ENCODE results near the gene SOHLH1.
A peak's percentile ranks its signal among the peaks of the same experiment; 100 is the strongest.

The SOHLH1 gene

DNA sequence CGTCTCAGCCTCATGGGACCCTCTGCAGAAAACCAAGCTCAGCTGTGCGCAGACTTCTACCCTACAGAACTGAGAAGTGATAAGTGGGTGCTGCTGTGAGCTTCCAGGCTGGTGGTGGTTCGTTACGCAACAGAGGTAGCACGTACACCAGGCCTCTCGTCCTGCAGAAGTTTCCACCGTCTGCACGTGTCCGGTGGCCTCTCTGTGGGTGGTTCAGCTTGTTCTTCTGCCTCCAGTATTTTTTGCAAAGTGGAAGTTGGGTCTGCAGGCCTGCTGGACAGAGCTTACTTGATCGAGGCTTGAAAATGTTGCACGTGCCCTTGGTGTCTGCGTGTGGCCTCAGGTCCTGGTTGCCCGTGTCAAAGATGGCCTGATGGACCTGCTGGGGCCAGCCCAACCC, 30.2 kb upstream of the SOHLH1 start:
- DNase-seq = no peak

DNA sequence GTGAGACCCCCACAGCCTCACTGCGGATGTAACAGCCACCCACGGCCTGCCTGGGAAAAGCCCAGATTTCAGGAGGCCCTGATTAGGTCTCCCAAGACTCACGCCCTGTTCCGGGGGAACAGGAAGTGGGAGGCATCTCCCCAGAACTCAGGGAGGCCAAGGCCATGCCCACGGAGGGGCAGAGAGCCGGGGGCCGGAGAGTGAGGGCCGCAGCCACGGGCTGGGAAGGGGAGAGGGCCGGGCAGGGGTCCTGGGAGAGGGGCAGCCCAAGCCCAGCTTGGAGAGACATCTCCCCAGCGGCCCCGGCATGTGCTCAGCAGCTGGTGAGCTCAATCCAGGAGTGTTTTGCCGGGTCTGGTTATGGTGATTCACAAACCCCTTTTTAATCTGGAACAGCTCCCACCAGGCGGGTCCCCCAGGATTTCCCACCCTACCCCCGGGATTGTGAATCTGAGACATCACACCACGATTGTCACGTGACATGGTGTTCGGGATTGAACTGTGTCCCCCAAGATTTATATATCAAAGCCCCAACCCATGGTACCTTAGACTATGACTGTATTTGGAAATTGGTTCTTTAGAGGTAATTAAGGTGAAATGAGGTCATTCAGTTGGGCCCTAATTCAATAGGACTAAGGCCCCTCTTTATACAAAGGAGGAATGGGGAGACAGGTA, 29.3 kb upstream of the SOHLH1 start:
- no peak for DNase-seq

DNA sequence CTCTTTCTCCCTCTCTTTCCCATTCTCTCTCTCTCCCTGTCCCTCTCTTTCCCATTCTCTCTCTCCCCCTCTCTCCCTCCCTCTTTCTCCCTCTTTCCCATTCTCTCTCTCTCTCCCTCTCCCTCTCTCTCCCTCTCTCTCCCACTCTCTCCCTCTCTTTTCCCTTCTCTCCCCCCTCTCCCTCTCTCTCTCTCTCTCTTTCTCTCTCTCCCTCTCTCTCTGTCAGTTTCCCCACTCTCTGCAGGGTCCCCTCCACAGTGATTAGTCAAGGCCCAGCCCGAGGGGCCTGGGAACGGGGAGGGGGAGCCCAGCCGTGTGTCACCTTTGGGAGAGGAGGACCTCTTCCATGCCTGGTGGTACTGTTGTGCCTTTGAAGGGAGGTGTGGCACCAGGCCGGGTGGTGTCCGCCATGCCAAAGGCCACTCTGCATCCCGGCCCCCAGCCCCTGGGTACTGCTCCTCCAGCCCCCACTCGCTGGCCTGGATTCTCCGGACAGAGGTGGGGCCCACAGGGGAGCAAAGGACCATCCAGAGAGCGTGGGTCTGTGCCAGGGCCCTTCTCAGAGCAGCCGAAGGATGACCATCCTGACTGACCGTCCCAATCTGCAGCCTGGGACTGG, 28.1 kb upstream of the SOHLH1 start:
- DNase-seq = no peak

DNA sequence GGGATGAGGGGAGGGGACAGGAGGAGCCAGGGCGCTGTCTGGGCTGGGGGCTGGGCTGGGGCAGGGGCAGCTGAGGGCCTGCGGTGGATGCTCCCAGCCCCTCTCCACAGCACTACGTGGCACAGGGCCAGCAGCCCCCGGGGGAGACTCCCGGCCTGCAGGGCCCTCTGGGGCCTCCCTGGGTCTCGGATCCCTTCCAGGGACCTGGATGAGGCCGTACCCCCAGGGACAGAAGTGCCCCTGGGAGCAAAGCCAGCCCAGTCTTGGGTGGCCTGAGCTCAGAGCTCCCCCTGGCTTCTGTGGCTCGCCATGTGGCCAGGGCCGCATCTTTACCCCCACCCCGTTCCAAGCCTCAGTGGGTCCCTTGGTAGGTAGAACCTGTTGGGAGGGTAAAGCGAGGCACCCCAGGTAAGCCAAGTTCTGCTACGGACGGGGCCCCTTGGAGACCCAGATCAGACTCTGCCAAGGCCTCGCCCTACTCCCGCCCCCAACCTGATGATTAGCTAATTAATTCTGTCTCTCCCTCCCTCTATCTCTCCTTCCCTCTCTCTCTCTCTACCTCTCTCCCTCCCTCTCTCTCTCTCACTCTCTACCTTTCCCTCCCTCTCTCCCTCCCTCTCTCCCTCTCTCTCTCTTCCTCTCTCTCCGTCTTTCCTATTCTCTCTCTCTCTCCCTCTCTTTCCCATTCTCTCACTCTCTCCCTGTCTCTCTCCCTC, 27.0 kb upstream of the SOHLH1 start:
- DNase-seq = no peak

DNA sequence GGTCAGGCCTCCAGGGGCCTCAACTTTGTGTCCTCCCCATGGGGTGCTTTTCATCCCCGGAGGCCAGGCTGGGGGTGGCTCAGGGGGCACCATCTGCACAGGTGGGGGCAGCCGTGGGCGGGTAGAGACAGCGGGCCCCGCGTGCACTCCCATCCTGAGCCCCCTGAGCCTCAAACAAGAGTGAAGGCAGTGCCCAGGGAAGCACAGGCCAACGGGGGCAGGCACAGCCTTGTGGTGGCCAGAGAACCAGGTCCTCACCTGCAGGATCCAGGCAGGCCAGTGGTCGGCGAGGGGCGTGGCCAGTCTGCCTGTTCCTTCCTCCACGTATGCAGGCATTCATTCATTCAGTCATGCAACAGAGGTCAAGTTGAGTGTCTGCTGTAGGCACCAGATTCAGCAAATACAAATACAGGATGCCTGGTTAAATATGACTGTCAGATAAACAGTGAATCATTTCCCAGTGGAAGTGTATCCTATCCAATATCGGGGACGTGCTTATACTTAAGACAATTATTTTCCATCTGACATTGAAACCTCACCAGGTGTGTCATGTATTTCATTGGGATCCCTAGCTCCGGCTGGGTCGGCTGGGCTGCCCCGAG, 25.0 kb upstream of the SOHLH1 start:
- DNase-seq = no peak

DNA sequence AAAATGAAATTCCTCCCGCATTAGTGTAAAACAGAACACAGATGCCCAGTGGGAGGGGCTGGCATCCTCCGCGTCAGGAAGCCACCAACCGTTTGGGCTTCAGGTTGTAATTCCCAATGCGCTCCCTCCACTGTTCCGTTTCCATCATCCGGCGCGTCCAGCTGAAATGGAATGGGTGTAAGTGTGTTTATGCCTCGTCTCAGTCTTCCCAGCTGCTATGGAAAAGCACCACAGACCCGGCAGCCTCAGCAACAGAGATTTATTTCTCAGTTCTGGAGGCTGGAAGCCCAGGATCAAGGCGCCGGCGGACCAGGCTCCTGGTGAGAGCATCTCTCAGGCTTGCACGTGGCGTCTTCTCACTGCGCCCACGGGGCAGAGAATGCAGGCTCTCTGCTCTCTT, 23.1 kb upstream of the SOHLH1 start:
- no peak for DNase-seq

DNA sequence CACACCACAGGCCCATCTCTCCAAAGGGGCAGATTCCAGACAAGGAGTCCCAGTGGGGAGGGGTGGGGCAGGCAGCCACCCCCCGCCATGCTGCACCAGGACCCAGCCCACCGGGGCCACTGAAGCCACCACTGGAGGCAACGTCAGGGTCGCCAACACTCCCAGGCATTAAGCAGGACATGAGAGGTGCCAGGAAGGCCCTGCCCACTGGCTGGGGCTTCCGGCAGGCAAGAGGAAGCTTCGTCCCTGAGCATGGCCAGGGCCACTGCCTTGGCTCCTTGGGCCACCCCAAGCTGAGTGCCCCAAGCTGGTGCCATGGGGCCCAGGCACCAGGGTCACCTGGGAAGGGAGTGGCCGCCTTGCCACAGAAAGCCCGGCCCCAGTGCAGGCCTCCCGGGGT, 20.2 kb upstream of the SOHLH1 start:
- no peak for DNase-seq

DNA sequence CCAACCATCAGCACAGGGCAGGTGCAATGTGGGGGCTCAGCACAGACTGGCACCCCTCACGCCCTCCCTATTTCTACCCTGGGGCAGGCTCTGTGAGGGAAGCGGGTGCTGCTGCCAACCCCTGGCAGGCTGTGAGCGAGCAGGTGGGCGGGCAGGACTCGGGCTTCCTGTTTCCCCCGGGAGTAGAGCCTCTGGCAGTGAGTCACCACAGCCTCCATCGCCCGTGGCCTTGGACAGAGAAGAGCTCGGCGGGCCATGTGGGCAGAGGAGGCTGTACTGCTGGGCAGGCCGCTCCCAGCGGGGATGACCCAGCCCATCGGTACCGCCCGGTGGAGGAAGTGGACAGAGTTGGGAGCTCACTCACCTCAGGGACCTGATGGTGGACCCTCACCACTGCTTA, 19.3 kb upstream of the SOHLH1 start:
- no peak for DNase-seq

DNA sequence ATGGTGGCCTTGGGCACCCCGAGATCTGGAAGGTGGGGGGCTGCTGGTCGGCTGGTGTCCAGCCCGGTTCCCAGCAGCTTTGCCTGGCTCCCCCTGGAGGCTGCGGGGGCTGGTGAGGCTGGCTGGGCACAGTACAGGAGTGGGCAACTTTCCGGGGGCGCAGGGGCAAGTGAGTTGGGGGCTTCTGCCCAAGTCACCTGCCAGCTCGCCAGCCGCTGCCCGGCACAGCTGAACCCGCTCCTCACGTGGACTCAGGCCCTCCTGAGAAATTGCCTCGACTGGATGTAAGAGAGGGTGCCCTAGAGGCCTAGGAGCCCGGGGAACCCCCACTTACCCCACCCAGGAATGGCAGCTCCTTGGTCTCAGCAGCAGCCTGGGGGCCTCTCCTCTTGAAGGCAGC, 18.1 kb upstream of the SOHLH1 start:
- no peak for DNase-seq

DNA sequence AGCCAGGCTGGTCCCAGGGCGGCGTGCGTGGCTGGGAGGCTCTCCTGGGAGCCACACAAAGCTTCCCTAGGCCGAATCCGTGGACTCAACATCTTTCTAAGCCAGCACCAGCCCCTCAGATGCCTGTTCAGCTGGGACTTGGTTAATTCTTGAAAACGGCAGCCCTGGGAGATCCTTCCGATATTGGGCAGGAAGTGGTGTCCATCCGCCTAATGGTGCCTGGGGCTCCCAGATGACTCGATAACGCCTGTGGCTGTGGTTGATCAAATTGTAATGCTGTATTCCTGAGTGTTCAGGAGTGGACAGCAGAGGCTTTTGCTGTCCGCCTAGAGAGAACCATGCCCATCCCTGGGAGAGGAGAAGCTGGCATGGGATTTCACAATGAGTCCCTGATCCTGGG, 16.8 kb upstream of the SOHLH1 start:
- DNase-seq = no peak

DNA sequence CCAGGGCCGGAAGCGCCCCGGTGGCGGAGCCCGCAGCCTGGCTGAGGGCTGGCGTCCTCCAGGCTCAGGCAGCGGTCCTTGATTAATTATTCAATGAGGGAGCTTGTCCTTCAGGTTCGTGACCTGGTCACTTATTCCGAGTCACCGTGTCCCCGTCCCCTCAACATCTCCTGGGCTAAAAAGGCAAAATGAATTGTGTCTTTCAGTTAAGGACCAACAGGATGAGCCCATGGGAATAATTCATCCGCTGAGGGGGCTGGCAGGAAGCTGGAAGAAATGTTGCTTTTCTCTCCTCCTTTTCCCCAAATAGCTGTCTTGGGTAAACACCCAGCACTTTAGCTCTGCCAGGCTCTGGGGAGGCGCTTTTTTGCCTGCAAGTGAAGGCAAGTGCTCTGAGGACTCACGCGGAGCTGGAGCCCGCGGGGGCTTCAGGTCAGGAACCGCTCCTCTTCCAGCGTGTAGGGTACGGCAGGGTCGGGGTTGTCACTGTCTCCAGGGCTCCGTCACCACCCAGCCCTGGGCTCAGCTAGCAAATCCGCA, 15.8 kb upstream of the SOHLH1 start:
- no peak for DNase-seq

DNA sequence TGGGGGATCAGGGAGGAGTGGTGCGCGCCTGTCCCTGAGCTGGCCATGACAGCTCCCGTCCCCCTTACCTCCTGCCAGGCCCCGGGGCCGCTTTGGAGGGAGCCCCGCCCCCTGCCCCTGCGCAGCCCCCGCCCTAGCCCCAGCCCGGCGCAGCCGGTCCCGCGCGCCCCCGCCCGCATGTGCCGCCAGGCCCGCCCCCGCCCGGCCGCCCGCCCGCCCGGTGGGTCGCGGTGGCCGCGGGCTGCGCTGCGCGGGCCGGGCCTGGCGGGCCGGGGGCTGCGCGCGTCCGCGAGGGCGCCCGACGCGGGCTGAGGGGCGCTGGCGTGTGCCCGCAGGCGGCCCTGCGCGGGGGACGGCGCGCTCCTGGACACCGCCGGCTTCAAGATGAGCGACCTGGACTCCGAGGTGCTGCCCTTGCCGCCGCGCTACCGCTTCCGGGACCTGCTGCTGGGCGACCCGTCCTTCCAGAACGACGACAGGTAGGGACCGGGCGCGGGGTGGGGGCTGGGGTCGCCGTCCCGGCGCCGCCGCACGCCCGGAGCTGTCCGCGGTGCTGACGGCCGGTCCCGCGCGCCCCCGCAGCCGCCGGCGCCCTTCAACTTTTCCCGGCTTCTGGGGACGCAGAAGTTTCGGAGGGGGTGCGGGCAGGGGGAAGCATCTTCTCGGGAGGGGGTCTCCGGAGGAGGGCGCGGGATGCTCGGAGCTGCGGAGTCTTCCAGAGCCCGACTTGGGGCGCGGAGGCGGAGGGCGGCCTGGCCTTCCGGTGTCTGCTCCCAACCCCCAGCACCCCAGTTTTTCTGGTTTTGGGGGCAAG, 15.2 kb upstream of the SOHLH1 start:
- peak; percentile 56 for DNase-seq

DNA sequence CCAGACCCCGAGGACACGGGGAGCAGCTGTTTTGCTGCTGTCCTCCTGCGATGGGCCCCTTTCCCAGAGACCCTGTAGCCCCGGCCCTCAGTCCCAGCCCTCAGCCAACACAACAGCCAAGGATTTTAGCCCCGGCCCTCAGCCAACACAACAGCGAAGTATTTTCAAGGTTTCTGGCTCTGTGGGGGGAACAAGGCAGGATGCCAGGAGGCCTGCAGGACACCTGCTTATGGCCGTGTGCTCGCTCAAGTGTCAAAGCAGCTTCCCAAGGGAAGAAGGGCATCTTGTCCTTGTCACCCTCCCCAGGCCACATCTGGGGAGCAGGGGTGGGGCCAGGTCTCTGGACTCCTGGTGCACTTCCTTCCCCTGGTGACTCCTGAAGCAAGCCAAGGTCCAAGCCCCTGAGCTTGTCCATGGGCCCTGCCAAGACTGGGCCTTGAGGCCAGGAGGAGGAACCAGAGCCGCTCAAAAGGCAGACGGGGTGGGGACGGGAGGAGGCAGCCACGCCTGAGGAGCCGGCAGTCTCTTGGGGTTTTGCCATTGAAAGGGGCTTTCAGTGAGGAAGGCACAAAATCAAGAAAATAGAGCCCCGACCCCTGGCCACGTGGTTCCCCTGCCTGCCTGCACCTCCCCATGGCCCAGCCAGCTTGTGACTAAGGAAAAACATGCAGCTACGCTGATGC, 13.5 kb upstream of the SOHLH1 start:
- DNase-seq = no peak

DNA sequence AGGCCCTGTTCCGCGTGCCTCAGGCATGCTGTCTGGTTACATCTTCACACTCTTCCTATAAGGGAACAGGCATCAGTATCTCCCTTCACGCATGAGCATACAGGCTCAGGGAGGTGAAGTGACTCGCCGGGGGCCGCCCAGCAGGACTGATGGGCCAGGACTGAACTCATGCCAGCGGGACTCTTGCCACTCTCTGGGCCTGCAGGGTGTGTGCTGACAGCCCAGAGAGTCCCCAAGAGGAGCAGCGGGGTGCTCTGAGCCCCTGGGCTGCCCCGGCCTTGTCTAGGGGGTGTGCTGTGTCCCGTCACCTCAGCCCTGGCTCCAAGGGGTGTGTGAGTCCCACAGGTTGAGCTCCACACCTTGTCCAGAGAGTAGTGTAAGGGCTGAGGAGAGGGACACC, 12.6 kb upstream of the SOHLH1 start:
- DNase-seq = no peak

DNA sequence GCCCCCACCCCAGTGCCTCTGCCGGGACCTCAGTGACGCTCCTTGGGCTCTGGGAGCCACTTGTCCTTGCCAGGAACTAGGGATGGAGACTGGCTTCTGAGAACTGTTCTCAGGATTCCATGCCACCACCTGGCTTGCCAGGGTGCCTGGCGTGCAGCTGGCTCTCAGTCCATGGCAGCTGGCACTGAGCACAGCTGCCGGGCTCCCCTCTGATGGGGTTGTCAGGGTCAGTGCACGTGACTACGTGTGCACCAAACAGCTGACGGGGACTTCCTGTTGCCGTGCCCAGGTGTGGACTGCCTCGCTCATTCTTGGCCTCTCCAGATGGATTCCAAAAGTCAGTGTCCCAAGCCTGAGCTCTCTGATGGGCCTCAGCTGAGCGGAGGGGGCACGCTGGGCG, 12.1 kb upstream of the SOHLH1 start:
- no peak for DNase-seq

DNA sequence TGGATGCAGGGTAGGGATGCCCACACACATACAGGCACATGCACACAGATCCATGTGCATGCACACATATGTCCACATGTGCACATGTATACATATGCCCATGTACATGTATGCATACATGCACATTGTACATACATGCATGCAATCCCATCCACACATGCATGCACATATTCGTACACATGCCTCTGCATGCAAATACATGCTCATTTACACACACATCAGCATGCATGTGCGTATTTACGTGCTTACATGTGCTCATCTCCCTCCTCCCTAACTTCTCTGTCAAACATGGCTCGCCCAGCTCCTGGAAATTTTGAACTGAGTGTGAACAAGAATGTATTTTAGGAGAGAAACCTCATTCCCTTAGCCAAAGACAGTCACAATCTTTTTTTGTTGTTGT, 8.9 kb upstream of the SOHLH1 start:
- DNase-seq = no peak

DNA sequence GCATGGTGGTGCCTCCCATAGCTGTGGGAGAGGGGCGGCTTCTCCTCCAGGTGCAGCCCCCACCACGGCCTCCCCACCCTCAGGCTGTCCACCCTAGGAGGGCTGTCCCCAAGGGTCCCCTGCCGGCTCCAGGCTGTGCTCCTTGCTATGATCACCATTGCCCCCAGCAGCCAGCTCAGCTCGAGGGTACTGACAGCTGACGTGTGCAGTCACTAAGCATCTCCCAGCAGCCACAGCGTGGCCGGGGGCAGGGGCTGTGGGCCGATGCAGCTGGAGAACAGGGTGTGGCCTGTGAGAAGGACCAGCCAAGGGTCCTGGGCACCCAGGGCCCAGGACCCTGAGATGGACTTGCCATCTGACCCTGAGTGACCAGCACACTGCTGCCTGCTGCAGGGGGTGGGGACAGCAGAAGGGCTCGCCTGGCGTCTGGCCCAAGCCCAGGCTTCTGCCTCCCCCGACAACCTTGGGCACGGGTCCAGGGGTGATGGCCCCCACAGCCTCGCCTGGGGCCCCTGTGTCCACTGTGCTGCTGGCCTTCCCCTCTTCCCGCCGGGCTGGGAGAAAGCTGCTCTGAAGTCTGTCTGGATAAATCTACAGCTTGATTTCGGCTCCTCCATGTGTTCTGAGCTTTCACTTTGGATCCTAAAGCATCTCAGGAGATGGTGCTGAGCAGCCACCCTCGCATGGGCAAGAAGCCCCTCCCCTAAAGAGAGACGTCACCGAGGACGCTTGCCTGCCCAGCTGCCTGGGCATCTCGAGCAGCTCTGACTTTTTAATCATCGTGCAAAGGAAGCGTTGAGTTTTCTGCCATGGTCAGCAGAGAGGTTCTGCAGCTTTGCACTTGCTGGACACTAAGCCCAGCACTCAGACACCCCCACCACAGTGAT, 8.2 kb upstream of the SOHLH1 start:
- DNase-seq = no peak

DNA sequence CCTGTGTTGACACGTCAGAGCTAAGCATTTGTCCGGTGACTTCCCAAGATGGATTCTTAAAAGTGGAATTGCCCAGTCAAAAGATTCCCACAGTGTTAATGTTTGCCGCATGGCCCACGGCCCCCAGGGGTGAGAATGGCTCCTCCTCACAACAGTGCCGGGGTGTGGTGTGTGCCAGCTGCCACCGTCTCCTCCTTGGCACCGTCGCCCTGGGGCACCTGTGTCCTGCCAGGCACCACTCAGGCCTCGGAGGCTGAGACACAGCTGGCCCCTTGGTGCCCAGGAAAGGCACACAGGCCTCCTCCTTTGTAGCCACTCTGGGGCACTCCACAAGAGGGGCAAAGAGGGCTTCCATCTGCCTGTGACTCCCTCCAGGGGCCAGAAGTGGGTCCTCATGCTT, 7.0 kb upstream of the SOHLH1 start:
- no peak for DNase-seq

DNA sequence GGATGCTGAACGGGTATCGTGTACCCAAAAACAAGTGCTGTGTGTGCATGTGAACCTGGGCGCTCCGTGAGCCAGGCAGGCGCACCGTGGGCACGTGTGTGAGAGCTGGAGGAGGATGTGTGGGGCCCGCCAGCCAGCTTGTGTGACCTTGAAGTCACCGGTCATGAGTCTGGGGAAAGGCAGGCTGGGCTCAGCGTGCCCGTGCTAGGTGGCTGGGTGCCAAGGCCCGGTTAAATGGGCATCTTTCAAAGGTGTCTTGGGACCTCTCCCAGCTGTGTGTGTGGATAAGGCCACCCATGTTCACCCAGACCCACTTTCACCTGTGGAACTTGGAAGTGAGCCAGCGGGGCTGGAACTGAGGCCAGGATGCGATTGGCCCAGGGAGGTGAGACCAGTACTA, 6.1 kb upstream of the SOHLH1 start:
- no peak for DNase-seq

DNA sequence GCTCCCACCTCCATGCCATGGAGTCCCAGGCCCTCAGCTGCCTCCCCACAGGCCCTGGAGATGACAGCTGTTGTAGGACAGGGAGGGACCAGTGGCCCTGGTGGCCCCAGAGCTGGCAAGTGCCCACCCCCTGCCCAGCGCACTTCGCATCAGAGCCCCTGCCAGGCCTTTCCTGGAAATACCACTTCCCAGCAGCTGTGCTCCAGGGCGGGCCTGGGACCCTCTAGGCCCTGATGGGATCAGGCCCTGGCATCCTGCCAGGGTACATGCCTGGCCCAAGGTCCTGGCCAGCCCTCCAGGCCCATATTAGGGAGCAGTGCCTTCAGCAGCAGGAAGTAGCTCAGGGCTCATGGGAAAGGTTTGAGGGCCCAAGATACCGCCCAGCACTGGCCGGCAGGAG, 5.2 kb upstream of the SOHLH1 start:
- no peak for DNase-seq

DNA sequence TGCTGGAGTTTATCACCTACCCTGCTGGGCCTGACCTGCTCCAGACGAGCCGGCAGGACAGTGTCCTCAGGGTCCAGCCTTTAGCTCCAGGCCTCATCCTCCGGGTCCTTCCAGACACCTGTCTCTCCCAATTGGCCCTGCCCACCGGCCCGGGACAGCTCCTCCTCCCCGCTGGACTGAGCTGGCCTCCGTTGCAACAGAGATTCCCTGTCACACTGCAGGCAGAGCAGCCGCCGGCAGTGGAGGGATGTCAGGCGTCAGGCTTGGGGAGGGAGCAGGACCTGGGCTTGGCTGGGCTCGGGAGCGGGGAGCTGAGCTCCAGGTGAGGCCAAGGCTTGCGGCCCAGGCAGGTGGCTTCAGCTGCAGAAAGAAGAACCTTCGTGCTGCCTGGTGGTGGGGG, 4.4 kb upstream of the SOHLH1 start:
- DNase-seq = no peak
